NCI-H1105 (cell line): Measurements from ENCODE around the gene RAB11FIP3.
"Not testable (repeated sequence)": the region's sequence is repeated elsewhere in the genome, so short reads cannot be mapped to it uniquely, and the experiment has no call there.

Experiments
- DNase-seq: peaks from one replicate; lab custom pipeline; 2025; lab: John Stamatoyannopoulos, UW

RAB11FIP3 gene

GRCh38 chr16:495127-495748, 69.8 kb downstream of the RAB11FIP3 start:
- DNase-seq = peak; percentile 11

- DNase-seq = no peak
Observed at GRCh38 chr16:496097-496886, 70.8 kb downstream of the RAB11FIP3 start.

GRCh38 chr16:497258-497657, 71.8 kb downstream of the RAB11FIP3 start:
- no peak for DNase-seq

GRCh38 chr16:499924-500323, 74.5 kb downstream of the RAB11FIP3 start:
- DNase-seq = no peak

DNA sequence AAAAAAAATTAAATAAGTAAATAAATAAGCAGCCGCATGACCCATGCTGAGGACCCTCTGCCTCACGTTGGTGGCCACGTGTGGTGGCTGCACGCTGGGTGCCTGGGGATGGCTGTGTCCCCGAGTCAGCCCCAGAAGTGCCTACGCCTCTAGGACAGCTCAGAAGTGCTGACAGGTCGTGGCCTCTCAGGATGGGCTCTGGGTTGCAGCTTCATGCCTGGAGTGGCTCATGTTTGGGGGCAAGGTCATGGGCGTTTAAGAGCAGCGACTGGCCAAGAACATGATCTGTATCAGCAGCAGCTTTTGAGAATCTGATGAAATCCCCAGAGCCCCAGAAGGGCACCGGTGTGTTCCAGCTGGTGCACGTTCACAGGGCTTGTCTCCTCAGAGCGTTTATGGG, 75.3 kb downstream of the RAB11FIP3 start:
- DNase-seq = no peak

GRCh38 chr16:502179-502943, 76.9 kb downstream of the RAB11FIP3 start:
- DNase-seq = no peak

DNA sequence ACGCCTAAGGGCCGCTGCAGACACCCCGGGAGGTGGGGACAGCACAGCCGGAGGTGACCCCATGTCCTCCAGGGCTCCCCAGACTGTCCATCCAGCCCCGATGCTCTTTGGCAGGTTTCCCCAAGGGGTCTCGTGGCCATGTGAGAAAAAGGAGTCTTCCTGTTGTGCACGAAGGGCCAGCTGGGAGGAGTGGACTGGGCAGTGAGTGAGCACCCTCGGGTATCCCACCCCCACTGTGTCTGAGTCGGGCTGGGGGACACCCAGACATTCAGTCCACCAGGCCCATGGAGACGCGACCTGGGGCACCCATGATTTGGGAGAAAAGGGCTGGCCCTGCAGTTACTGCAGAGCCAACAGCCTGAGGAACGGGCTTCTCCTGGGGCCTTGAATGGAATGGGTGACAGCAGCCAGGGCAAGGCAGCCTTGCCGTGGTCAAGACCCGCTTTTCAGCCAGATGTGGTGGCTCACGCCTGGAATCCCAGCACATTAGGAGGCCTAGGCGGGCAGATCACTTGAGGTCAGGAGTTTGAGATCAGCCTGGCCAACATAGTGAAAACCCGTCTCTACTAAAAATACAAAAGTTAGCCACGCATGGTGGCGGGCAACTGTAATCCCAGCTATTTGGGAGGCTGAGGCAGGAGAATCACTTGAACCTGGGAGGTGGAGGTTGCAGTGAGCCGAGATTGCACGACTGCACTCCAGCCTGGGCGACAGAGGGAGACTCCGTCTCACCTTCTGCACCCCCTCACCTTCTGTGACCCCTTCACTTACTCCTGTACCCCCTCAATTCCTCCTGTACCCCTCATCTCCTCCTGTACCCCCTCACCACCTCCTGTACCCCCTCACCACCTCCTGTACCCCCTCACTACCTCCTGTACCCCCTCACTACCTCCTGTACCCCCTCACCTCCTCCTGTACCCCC, 78.0 kb downstream of the RAB11FIP3 start:
- no peak for DNase-seq

- no peak for DNase-seq
Observed at GRCh38 chr16:505479-506245, 80.2 kb downstream of the RAB11FIP3 start.

DNA sequence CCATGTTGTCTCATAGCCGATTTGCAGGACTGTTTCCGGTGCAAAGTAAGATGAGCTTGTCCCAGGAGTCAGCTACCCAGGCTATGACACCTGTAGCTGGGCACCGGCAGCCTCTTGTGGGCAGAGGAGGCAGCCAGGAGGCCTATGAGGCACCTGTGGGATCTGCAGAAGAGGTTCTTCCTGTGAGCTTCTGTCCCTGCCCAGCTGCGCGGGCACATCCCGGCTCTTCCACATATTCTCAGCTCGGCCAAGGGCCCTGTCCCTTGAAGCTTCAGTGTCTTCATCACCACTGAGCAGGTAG, 80.7 kb downstream of the RAB11FIP3 start:
- DNase-seq = no peak

GRCh38 chr16:507527-507926, 82.1 kb downstream of the RAB11FIP3 start:
- not testable (repeated sequence) for DNase-seq

DNA sequence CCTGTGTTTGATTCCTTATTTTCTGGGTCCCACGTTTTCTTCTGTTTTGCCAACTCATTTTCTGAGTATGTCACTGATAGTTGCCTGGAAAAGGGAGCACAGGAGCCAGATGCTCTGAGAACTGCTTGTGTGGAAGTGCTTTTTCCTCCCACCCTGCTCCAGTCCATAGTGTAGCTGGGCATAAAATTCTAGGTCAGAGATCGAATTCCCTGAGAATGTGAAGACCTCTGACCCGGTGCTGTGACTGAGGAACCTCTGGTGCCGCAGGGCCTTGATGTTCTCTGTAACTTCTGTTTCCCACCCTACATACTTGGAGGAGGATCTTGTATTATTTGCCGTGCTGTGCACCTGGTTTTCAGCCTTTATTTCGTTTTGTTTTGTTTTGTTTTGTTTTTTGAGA, 82.5 kb downstream of the RAB11FIP3 start:
- no peak for DNase-seq

DNA sequence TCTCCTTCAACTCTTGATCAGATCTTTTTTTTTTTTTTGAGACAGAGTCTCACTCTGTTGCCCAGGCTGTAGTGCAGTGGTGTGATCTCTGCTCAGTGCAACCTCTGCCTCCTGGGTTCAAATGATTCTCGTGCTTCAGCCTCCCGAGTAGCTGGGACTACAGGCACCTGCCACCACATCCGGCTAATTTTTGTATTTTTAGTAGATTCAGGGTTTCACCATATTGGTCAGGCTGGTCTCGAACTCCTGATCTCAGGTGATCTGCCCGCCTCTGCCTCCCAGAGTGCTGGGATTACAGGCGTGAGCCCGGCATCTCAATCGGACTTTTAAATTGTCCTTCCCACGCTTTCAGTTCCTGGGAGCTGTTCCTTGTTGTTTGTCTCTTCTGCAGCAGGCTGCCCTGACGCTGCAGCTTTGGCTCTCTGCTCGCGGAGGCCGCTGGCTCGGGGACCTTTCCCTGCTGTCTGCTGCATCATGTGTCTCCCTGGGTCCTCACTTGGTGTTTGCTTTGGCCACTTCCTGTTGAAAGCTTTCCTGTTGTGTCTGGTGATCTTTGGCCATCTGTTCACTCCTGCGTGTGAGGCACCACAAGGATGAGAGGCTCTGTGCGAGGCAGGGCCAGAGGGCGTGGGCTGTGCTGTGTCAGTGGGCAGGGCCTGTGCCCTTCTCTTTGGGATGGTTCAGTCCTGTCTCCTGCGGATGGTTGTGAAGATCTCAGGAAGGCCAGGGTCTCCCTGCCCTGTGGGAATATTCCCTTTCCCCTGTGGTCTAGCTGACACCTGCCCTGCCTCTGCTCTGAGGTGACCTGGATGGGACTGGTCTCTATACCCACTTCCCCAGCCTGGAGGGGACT, 83.7 kb downstream of the RAB11FIP3 start:
- DNase-seq = no peak

GRCh38 chr16:510066-510825, 84.8 kb downstream of the RAB11FIP3 start:
- no peak for DNase-seq

DNA sequence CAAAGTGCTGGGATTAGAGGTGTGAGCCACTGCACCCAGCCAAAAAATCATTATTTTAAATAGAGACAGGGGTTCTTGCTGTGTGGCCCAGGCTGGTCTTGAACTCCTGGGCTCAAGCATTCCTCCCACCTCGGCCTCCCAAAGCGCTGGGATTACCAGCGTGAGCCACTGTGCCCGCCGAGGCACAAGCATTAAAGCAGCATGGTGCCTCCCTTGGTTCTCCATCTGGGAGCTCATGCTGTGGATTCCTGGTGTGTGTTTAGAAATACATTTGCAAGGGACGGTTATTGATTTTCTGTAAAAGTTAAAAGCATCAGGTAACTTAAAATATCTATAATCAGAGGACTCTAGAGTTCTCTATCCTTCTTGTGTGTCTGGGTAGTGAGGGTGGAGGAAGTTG, 87.4 kb downstream of the RAB11FIP3 start:
- no peak for DNase-seq

- no peak for DNase-seq
Observed at GRCh38 chr16:513950-514349, 88.5 kb downstream of the RAB11FIP3 start.

DNA sequence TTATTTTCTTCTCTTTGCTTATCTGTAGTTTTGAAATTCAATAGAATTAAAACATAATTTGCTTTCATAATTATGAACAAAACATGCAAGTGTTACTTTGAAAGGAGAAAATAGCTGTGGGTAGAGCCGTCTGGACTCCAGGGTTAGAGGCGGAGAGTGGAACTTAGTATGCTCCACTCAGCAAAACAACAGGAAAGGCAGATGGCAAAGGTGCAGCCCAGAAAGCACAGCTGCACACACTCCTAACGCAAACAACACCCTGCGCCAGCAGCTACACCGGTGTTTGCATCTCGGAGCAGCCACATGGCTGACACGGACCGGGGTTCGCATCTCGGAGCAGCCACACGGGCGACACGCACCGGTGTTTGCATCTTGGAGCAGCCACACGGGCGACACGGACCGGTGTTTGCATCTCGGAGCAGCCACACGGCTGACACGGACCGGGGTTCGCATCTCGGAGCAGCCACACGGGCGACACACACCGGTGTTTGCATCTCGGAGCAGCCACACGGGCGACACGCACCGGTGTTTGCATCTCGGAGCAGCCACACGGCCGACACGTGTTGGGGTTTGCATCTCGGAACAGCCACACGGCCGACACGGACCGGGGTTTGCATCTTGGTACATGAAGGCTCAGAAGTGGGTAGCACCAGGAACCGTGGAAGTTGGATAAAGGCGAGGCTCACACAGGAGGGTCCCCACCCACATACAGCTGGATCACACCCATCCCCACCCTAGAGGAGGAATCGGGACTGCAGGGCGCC, 89.9 kb downstream of the RAB11FIP3 start:
- no peak for DNase-seq

DNA sequence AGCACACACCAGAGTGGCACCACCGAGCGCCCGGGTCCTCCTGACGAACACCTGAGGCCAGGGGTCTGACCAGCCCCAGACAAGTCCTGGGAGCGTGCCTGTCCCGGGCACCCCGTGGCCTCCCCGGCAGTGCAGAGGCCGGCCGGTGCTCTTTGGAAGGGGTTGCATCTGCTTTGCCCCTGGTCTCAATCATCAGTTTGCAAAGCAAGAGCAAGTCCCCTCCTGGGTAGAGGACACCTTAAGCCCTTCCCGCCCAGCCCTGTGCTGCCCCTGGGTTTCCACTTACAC, 90.4 kb downstream of the RAB11FIP3 start:
- no peak for DNase-seq

DNA sequence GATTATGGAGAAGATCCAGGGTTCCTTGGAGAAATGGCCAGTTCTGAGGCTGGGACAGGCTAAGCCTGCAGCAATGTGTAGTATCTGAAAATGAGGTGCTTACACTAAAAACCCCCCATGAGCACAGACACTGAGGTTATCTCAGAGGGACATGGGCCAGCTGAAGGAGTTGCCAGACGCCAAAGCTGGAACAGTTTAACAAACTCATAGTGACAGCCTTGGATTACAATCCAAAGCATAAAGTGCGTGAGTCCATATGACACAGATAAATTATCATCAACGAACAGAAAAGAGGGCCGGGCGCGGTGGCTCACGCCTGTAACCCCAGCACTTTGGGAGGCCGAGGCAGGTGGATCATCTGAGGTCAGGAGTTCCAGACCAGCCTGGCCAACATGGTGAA, 90.9 kb downstream of the RAB11FIP3 start:
- no peak for DNase-seq

DNA sequence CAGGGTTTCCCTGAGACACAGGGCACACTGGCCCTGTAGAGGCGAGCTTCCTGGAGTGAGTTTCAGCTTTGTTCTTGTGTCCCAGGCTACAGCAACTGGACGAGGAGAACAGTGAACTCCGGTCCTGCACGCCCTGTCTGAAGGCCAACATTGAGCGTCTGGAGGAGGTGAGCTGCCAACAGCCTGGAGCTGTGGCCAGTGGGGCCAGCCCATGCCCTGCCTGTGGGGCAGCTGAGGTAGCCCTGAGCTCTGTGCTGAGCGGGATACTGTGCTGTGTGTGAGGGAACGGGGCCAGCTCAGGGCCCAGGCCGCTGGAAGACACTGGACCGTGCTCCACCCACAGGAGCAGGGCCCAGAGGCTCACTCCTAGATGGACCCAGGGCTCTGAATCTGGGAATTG, 93.4 kb downstream of the RAB11FIP3 start:
- DNase-seq = no peak
